Lower leg skin (tissue), 3 donors: ENCODE results near the gene CORO1C.

Experiments
- POLR2A ChIP-seq, 2 donors: fragments of 450-650 bp; IDR thresholded peaks; one replicate each; pipeline ENCODE4 v1.6.1; 2016 to 2017; ENCODE audit warnings: antibody characterized with exemption in 2 of 2, mild to moderate bottlenecking in 1 of 2, moderate library complexity in 1 of 2
- TF ChIP-seq, protein P1 (sequence below), 3 donors: fragments of 450-650 bp; IDR thresholded peaks; one replicate each; pipeline ENCODE4 v1.5.1; 2016; ENCODE audit warnings: antibody characterized with exemption in 3 of 3, mild to moderate bottlenecking in 3 of 3, moderate library complexity in 2 of 3

GRCh38 chr12:108619369-108620160 lies 111.8 kb downstream of the CORO1C start:
- TF ChIP-seq, protein P1, sequence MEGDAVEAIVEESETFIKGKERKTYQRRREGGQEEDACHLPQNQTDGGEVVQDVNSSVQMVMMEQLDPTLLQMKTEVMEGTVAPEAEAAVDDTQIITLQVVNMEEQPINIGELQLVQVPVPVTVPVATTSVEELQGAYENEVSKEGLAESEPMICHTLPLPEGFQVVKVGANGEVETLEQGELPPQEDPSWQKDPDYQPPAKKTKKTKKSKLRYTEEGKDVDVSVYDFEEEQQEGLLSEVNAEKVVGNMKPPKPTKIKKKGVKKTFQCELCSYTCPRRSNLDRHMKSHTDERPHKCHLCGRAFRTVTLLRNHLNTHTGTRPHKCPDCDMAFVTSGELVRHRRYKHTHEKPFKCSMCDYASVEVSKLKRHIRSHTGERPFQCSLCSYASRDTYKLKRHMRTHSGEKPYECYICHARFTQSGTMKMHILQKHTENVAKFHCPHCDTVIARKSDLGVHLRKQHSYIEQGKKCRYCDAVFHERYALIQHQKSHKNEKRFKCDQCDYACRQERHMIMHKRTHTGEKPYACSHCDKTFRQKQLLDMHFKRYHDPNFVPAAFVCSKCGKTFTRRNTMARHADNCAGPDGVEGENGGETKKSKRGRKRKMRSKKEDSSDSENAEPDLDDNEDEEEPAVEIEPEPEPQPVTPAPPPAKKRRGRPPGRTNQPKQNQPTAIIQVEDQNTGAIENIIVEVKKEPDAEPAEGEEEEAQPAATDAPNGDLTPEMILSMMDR (IDR thresholded peaks at IDR 0.05), result no peak
- TF ChIP-seq POLR2A (IDR thresholded peaks at IDR 0.05), result no peak
